Natural killer cell (primary cell): ENCODE measurements around the gene ZFP92. TPM values are rescaled to one million over a fixed set of nuclear protein-coding genes. Genes with fewer than 3 reads are reported as not detected.
"Not testable (repeated sequence)": the region's sequence is repeated elsewhere in the genome, so short reads cannot be mapped to it uniquely, and the experiment has no call there.

Source experiments
- ATAC-seq, 3 donors: fragments of 150-1000 bp in 2 of 3; fragments of 200-7000 bp in 1 of 3; cut with Tn5 transposase; 1 replicate in 1 of 3; 2 replicates in 2 of 3; pipeline ENCODE4 v1.10.0; 2021; ENCODE audit warnings: mild to moderate bottlenecking in 2 of 3, moderate library complexity in 2 of 3
- DNase-seq, 2 donors: peaks; one replicate each; pipeline versions ENCODE4 v3.0.0 to v3.0.0-alpha.2; 2013 to 2021; ENCODE audit warnings: mixed read lengths in 1 of 2
- H3K27ac ChIP-seq: one replicate; pipeline ENCODE4 v1.5.1; 2013; ENCODE audit warnings: mild to moderate bottlenecking, low read length
- H3K27me3 ChIP-seq: one replicate; pipeline ENCODE4 v1.6.1; 2013; ENCODE audit warnings: low read length; ENCODE audit not compliant: control insufficient read depth, insufficient read depth
- H3K36me3 ChIP-seq: one replicate; pipeline ENCODE4 v1.6.1; 2013; ENCODE audit warnings: low read length; ENCODE audit not compliant: control insufficient read depth, insufficient read depth
- H3K4me1 ChIP-seq: one replicate; pipeline ENCODE4 v1.6.1; 2013; ENCODE audit warnings: low read length; ENCODE audit not compliant: control insufficient read depth, insufficient read depth
- H3K4me3 ChIP-seq: one replicate; pipeline ENCODE4 v1.5.1; 2013; ENCODE audit warnings: low read length
- H3K9me3 ChIP-seq: one replicate; pipeline ENCODE4 v1.6.1; 2013; ENCODE audit warnings: low read length; ENCODE audit not compliant: control insufficient read depth, insufficient read depth
- H3K27ac Mint-ChIP-seq, 2 donors: one replicate each; pipeline ENCODE4 v1.8.0; 2022; ENCODE audit warnings: mild to moderate bottlenecking in 2 of 2, mixed read lengths in 2 of 2, moderate library complexity in 1 of 2
- H3K27me3 Mint-ChIP-seq, 2 donors: one replicate each; pipeline ENCODE4 v1.8.0; 2022; ENCODE audit warnings: low read depth in 2 of 2, mixed read lengths in 2 of 2
- H3K36me3 Mint-ChIP-seq: one replicate; pipeline ENCODE4 v1.8.0; 2022; ENCODE audit warnings: mixed read lengths
- H3K4me1 Mint-ChIP-seq, 2 donors: one replicate each; pipeline ENCODE4 v1.8.0; 2022; ENCODE audit warnings: mixed read lengths in 2 of 2
- H3K4me3 Mint-ChIP-seq: one replicate; pipeline ENCODE4 v1.8.0; 2022; ENCODE audit warnings: mild to moderate bottlenecking, moderate library complexity, mixed read lengths
- H3K9me3 Mint-ChIP-seq, 2 donors: one replicate each; pipeline ENCODE4 v1.8.0; 2022; ENCODE audit warnings: mixed read lengths in 2 of 2
- WGBS: methylation state at CpG from one replicate; pipeline ENCODE4 v1.1.7; 2013; ENCODE audit warnings: missing lambda C conversion rate; ENCODE audit not compliant: insufficient coverage; 5-methylcytosine and 5-hydroxymethylcytosine counted together
- intact Hi-C: fragments of 100-400 bp; cut with micrococcal nuclease; formaldehyde crosslinking; loops from one replicate; pipeline ENCODE4 v1.14.2; 2022
- total RNA-seq, 4 donors: library from RNA; stranded (reverse); fragments of 120-200 nt in 1 of 4; gene quantifications; one replicate each; pipeline versions ENCODE4 v1.2.3 to v1.2.4, GENCODE V29; 2013 to 2022
- TF ChIP-seq, protein P1 (sequence below): fragments of 200-600 bp; IDR thresholded peaks from one replicate; pipeline ENCODE4 v1.8.0; 2022; ENCODE audit warnings: antibody characterized with exemption

ZFP92 gene
- total RNA-seq, 3 donors from 2014 or later (not counting 1 experiment from before 2014, with no cell fraction given): 1.6 to 3.3 (median 2.9) TPM

- Histone ChIP-seq H3K27ac (no peak overlapping the region), H3K4me1 (no peaks in the 10 kb centered on the region), H3K27me3 (no peaks in the 10 kb centered on the region), H3K4me3 (no peak overlapping the region), H3K9me3 (no peaks in the 10 kb centered on the region), H3K36me3 (no peaks in the 10 kb centered on the region)
- TF ChIP-seq, protein P1, sequence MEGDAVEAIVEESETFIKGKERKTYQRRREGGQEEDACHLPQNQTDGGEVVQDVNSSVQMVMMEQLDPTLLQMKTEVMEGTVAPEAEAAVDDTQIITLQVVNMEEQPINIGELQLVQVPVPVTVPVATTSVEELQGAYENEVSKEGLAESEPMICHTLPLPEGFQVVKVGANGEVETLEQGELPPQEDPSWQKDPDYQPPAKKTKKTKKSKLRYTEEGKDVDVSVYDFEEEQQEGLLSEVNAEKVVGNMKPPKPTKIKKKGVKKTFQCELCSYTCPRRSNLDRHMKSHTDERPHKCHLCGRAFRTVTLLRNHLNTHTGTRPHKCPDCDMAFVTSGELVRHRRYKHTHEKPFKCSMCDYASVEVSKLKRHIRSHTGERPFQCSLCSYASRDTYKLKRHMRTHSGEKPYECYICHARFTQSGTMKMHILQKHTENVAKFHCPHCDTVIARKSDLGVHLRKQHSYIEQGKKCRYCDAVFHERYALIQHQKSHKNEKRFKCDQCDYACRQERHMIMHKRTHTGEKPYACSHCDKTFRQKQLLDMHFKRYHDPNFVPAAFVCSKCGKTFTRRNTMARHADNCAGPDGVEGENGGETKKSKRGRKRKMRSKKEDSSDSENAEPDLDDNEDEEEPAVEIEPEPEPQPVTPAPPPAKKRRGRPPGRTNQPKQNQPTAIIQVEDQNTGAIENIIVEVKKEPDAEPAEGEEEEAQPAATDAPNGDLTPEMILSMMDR: no peak
- ATAC-seq (no peak), DNase-seq (no peak)
- H3K9me3 Mint-ChIP-seq: no peaks in the 10 kb centered on the region
- H3K4me3 Mint-ChIP-seq: no peak overlapping the region
- H3K27me3 Mint-ChIP-seq: no peaks in the 10 kb centered on the region
- H3K27ac Mint-ChIP-seq: no peak overlapping the region
- no peaks in the 10 kb centered on the region for H3K36me3 Mint-ChIP-seq
- intact Hi-C loops: no loop called here
- H3K4me1 Mint-ChIP-seq: no peaks in the 10 kb centered on the region
- WGBS: 98% methylated on average over 5 of the region's 6 CpGs
Measured at GRCh38 chrX:153384390-153384789, 26.9 kb upstream of the ZFP92 start.

DNA sequence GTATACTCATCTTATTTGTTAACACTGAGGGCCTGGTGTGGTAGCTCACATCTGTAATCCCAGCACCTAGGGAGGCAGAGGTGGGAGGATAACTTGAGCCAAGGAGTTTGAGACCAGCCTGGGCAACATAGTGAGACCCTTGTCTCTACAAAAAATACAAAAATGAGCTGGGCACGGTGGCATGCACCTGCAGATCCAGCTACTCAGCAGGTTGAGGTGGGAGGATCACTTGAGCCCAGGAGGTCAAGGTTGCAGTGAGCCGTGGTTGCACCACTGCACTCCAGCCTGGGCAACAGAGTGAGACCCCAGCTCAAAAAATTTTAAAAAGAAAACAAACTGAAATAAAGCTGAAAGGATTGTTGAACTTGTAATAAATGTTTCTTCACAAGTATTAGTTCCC, 26.3 kb upstream of the ZFP92 start:
- H3K27ac Mint-ChIP-seq, intact Hi-C loops: not testable (repeated sequence)

DNA sequence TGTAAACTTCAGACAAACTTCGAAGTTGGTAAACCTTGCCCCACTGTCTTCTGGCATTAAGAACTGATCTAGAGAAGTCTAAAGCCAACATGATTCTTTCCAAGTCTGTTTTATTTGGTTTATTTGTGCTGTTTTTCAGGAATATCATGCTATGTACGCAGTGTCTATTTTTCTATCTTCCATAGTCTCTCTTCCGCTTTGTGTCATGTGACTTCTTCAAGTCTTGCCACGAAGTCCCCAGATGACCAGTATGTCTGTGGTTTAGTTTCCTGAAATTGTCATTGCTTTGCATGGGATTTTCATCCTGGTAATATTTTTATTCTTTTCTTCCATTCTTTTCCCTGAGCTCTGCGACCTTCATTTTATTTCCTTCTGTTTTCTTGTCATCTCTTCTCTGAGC, 25.2 kb upstream of the ZFP92 start:
- Mint-ChIP-seq H3K4me3 (no peak overlapping the region), H3K36me3 (no peaks in the 10 kb centered on the region), H3K27ac (no peak overlapping the region), H3K4me1 (no peaks in the 10 kb centered on the region), H3K9me3 (no peaks in the 10 kb centered on the region), H3K27me3 (no peaks in the 10 kb centered on the region)
- Histone ChIP-seq H3K27me3 (no peaks in the 10 kb centered on the region), H3K4me1 (no peaks in the 10 kb centered on the region), H3K36me3 (no peaks in the 10 kb centered on the region), H3K4me3 (no peak overlapping the region), H3K27ac (no peak overlapping the region), H3K9me3 (no peaks in the 10 kb centered on the region)
- no peak for DNase-seq
- TF ChIP-seq, protein P1: no peak
- WGBS: 71% methylated on average over 1 of the region's 5 CpGs
- no peak for ATAC-seq
- intact Hi-C loops: no loop called here

More for the DNA sequence above, 26.3 kb upstream of the ZFP92 start:
- not testable (repeated sequence) for H3K9me3 Mint-ChIP-seq, H3K27ac ChIP-seq, H3K9me3 ChIP-seq, H3K27me3 Mint-ChIP-seq, H3K4me3 Mint-ChIP-seq, H3K27me3 ChIP-seq, H3K4me1 Mint-ChIP-seq, H3K36me3 Mint-ChIP-seq, ATAC-seq, H3K36me3 ChIP-seq, H3K4me1 ChIP-seq, DNase-seq, H3K4me3 ChIP-seq
- 87% methylated on average over 2 of the region's 2 CpGs for WGBS

DNA sequence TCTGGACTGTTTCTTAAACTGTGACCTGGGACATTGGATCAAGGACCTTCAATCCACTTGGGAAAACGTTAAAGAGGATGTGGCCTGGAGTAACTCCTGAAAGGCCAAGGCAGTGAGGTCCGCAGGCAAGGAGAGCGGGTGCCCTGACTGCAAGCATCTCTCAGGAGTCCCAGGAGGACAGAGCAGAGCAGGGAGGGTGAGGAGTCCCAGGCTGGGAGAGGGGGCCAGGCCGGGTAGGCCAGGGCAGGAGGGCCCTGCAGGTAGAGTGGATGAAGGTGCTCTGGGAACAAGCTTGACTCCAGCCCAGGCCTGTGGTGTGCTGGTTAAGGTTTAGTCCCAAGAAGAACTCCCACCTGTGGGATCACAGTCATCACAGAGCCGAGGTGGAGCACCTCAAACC, 23.9 kb upstream of the ZFP92 start:
- no peak overlapping the region for H3K27ac ChIP-seq
- Mint-ChIP-seq H3K27me3 (no peaks in the 10 kb centered on the region), H3K36me3 (no peaks in the 10 kb centered on the region), H3K4me3 (no peak overlapping the region), H3K9me3 (no peaks in the 10 kb centered on the region), H3K4me1 (no peaks in the 10 kb centered on the region), H3K27ac (no peak overlapping the region)
- no peak overlapping the region for H3K4me3 ChIP-seq
- H3K9me3 ChIP-seq: no peaks in the 10 kb centered on the region
- no peaks in the 10 kb centered on the region for H3K4me1 ChIP-seq
- TF ChIP-seq, protein P1: no peak
- intact Hi-C loops: no loop called here
- no peak for ATAC-seq
- no peaks in the 10 kb centered on the region for H3K27me3 ChIP-seq
- WGBS: 92% methylated on average over 3 of the region's 5 CpGs
- DNase-seq: no peak
- no peaks in the 10 kb centered on the region for H3K36me3 ChIP-seq
